Heart left ventricle (tissue), 13 donors: Measurements from ENCODE around the gene TMSB4X.

Experiments
- CTCF ChIP-seq, 12 donors: fragments of 200-600 bp; sonication (generic) in 4 of 12; IDR thresholded peaks; one replicate each; pipeline versions ENCODE4 v1.5.0 to v1.8.0; 2018 to 2022; ENCODE audit warnings: antibody characterized with exemption in 12 of 12, mild to moderate bottlenecking in 5 of 12
- POLR2A ChIP-seq, 2 donors: fragments of 450-650 bp; IDR thresholded peaks; one replicate each; pipeline ENCODE4 v1.6.1; 2017; ENCODE audit warnings: antibody characterized with exemption in 2 of 2, mild to moderate bottlenecking in 2 of 2, moderate library complexity in 2 of 2
- donor health status: ischemic (EF 13 %, LVEDD 7.1; RV severe dilation, severe dysfunction).
- donor health status: DM: no; HTN: yes; CAD: no.
- donor health status: DM: no; HTN: no; CAD: no.
- donor health status: ischemic (EF 25% LVEDD 6.9; RV normal size, moderate dysfunction).
- donor health status: ischemic (EF 25% LVEDD 5.7; RV mildly dilated, moderate dysfunction).
- donor health status: ischemic (EF 35%, LVEDD 5.7; RV mildly dilated, moderate dysfunction).
- donor health status: nonischemic (EF 11% LVEDD 7.7; RV severe dilation, severe dysfunction).
- donor health status: DM: yes; HTN: yes; CAD: no.
- donor health status: PGD.
- donor health status: ischemic (EF 29% LVEDD 5.4; RV normal size, mild dysfunction).
- donor health status: nonischemic (EF 23%, LVEDD 6.1; RV moderate dilation, normal function).

DNA sequence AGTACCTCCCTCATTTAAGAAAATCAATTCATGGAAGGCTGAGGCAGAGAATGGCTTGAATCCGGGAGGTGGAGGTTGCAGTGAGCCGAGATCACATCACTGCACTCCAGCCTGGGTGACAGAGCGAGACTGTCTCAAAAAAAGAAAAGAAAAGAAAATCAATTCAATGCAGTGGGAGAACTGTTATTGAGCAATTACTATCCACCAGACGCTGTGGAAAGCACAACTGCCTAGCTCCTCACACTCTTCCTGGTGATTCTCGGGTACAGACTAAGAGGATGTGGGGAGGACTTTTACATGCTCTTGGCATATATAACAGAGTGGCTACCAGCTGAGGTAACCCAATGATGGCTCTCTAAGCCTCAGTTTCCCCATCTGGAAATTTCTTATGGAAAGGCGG lies 2.7 kb upstream of the TMSB4X start:
- TF ChIP-seq CTCF (IDR thresholded peaks at IDR 0.05) (no peak), POLR2A (IDR thresholded peaks at IDR 0.05) (no peak)
